H9 (cell line): ENCODE data around the gene MICAL3. TPM values are rescaled to one million over a fixed set of nuclear protein-coding genes. Genes with fewer than 3 reads are reported as not detected.

Experiments
- DNase-seq: peaks from one replicate; pipeline ENCODE4 v3.0.0-alpha.2; 2017
- H2AFZ ChIP-seq: one replicate; pipeline ENCODE4 v1.6.1; 2013; ENCODE audit warnings: mild to moderate bottlenecking, low read length, control low read depth, moderate library complexity
- H2AK5ac ChIP-seq: 2 replicates; pipeline ENCODE4 v1.6.1; 2013; ENCODE audit warnings: low read length, control low read depth, mixed read lengths; ENCODE audit not compliant: insufficient read length
- H2BK120ac ChIP-seq: one replicate; pipeline ENCODE4 v1.6.1; 2013; ENCODE audit warnings: low read depth, mild to moderate bottlenecking, low read length, control low read depth, inconsistent platforms; ENCODE audit not compliant: poor library complexity, severe bottlenecking
- H2BK12ac ChIP-seq: 2 replicates; pipeline ENCODE4 v1.6.1; 2013; ENCODE audit warnings: low read length, control low read depth, mixed read lengths, low read depth; ENCODE audit not compliant: insufficient read length
- H2BK15ac ChIP-seq: 2 replicates; pipeline ENCODE4 v1.6.1; 2013; ENCODE audit warnings: low read depth, low read length, control low read depth
- H2BK20ac ChIP-seq: one replicate; pipeline ENCODE4 v1.6.1; 2013; ENCODE audit warnings: low read depth, mild to moderate bottlenecking, low read length, control low read depth, inconsistent platforms; ENCODE audit not compliant: poor library complexity, severe bottlenecking
- H2BK5ac ChIP-seq: 2 replicates; pipeline ENCODE4 v1.6.1; 2013; ENCODE audit warnings: low read length, control low read depth, mixed read lengths; ENCODE audit not compliant: insufficient read length
- H3K14ac ChIP-seq: 2 replicates; pipeline ENCODE4 v1.6.1; 2013; ENCODE audit warnings: low read length, control low read depth; ENCODE audit not compliant: insufficient read depth
- H3K18ac ChIP-seq: 2 replicates; pipeline ENCODE4 v1.6.1; 2013; ENCODE audit warnings: low read depth, mild to moderate bottlenecking, mixed read lengths, low read length, control low read depth; ENCODE audit not compliant: insufficient read length
- H3K23ac ChIP-seq: 2 replicates; pipeline ENCODE4 v1.6.1; 2013; ENCODE audit warnings: low read length, control low read depth, mixed read lengths, low read depth; ENCODE audit not compliant: insufficient read length
- H3K23me2 ChIP-seq: 2 replicates; pipeline ENCODE4 v1.6.1; 2013; ENCODE audit warnings: low read depth, mild to moderate bottlenecking, mixed read lengths, low read length, control low read depth; ENCODE audit not compliant: insufficient read length, poor library complexity, severe bottlenecking
- H3K27ac ChIP-seq: 2 replicates; pipeline ENCODE4 v1.5.1; 2013; ENCODE audit warnings: low read length, control low read depth, mixed read lengths, low read depth; ENCODE audit not compliant: insufficient read length
- H3K27me3 ChIP-seq: 2 replicates; pipeline ENCODE4 v1.6.1; 2013; ENCODE audit warnings: low read length, control low read depth, inconsistent platforms; ENCODE audit not compliant: insufficient read depth
- H3K4ac ChIP-seq: 2 replicates; pipeline ENCODE4 v1.6.1; 2013; ENCODE audit warnings: low read depth, mild to moderate bottlenecking, control low read depth, inconsistent platforms, low read length, moderate library complexity
- H3K4me1 ChIP-seq: 2 replicates; pipeline ENCODE4 v1.6.1; 2013; ENCODE audit warnings: low read length, control low read depth, inconsistent platforms; ENCODE audit not compliant: insufficient read depth
- H3K4me2 ChIP-seq: 2 replicates; pipeline ENCODE4 v1.6.1; 2013; ENCODE audit warnings: low read length, control low read depth, mixed read lengths; ENCODE audit not compliant: insufficient read length, insufficient read depth
- H3K56ac ChIP-seq: 2 replicates; pipeline ENCODE4 v1.6.1; 2013; ENCODE audit warnings: low read depth, mild to moderate bottlenecking, mixed read lengths, low read length, control low read depth; ENCODE audit not compliant: insufficient read length
- H3K79me1 ChIP-seq: 2 replicates; pipeline ENCODE4 v1.6.1; 2013; ENCODE audit warnings: low read depth, mild to moderate bottlenecking, moderate library complexity, low read length, control low read depth, inconsistent platforms; ENCODE audit not compliant: insufficient read depth, poor library complexity, severe bottlenecking
- H3K79me2 ChIP-seq: 2 replicates; pipeline ENCODE4 v1.6.1; 2013; ENCODE audit warnings: low read length, control low read depth, inconsistent platforms; ENCODE audit not compliant: insufficient read depth
- H3K9ac ChIP-seq: 2 replicates; pipeline ENCODE4 v1.6.1; 2013; ENCODE audit warnings: low read length, control low read depth, mixed read lengths; ENCODE audit not compliant: insufficient read length; ENCODE audit errors: extremely low read depth
- H3K9me3 ChIP-seq: one replicate; pipeline ENCODE4 v1.6.1; 2013; ENCODE audit warnings: low read depth, low read length, inconsistent platforms; ENCODE audit not compliant: control insufficient read depth
- H3T11ph ChIP-seq: one replicate; pipeline ENCODE4 v1.6.1; 2013; ENCODE audit warnings: mild to moderate bottlenecking, low read length, control low read depth, inconsistent platforms
- H4K20me1 ChIP-seq: one replicate; pipeline ENCODE4 v1.6.1; 2013; ENCODE audit not compliant: control insufficient read depth, insufficient read length, insufficient read depth
- H4K5ac ChIP-seq: 2 replicates; pipeline ENCODE4 v1.6.1; 2013; ENCODE audit warnings: low read depth, mild to moderate bottlenecking, mixed read lengths, low read length, control low read depth; ENCODE audit not compliant: insufficient read length
- H4K8ac ChIP-seq: replicated peaks from 2 replicates; pipeline ENCODE4 v1.6.1; 2013; ENCODE audit warnings: low read length, control low read depth, mixed read lengths, low read depth; ENCODE audit not compliant: insufficient read length
- H4K91ac ChIP-seq: 2 replicates; pipeline ENCODE4 v1.6.1; 2013; ENCODE audit warnings: low read depth, mild to moderate bottlenecking, moderate library complexity, mixed read lengths, low read length, control low read depth; ENCODE audit not compliant: insufficient read length
- H3K27ac Mint-ChIP-seq, 3 experiments: 2 replicates in 2 of 3; 3 replicates in 1 of 3; pipeline ENCODE4 v1.8.0; 2020 to 2021; ENCODE audit warnings: mixed read lengths in 3 of 3, mild to moderate bottlenecking in 1 of 3, moderate library complexity in 1 of 3
- H3K27me3 Mint-ChIP-seq: 2 replicates; pipeline ENCODE4 v1.8.0; 2021; ENCODE audit warnings: low read depth, mild to moderate bottlenecking, moderate library complexity, mixed read lengths
- H3K36me3 Mint-ChIP-seq, 3 experiments: 2 replicates in 2 of 3; 3 replicates in 1 of 3; pipeline ENCODE4 v1.8.0; 2020 to 2021; ENCODE audit warnings: low read depth in 3 of 3, mixed read lengths in 3 of 3; ENCODE audit not compliant: insufficient read depth in 1 of 3
- H3K4me1 Mint-ChIP-seq, 2 experiments: 2 replicates each; pipeline ENCODE4 v1.8.0; 2020; ENCODE audit warnings: mixed read lengths in 2 of 2
- H3K4me3 Mint-ChIP-seq, 2 experiments: 2 replicates in 1 of 2; 3 replicates in 1 of 2; pipeline ENCODE4 v1.8.0; 2020 to 2021; ENCODE audit warnings: mild to moderate bottlenecking in 2 of 2, mixed read lengths in 2 of 2, moderate library complexity in 1 of 2
- H3K9me3 Mint-ChIP-seq, 2 experiments: 2 replicates in 1 of 2; 3 replicates in 1 of 2; pipeline ENCODE4 v1.8.0; 2020; ENCODE audit warnings: mild to moderate bottlenecking in 2 of 2, mixed read lengths in 2 of 2, moderate library complexity in 1 of 2
- CTCF ChIP-seq: fragments of 200-600 bp; sonication (generic); conservative IDR thresholded peaks from 3 replicates; pipeline ENCODE4 v1.8.0; 2021; ENCODE audit warnings: antibody characterized with exemption, mild to moderate bottlenecking
- WGBS: extraction: QIAGEN DNeasy Blood & Tissue Kit; methylation state at CpG from one replicate; pipeline ENCODE4 v1.1.7; 2013; ENCODE audit warnings: missing lambda C conversion rate, low lambda C conversion rate, mixed read lengths; ENCODE audit not compliant: insufficient read length; ENCODE audit errors: extremely low coverage; 5-methylcytosine and 5-hydroxymethylcytosine counted together
- total RNA-seq: library from RNA; stranded (reverse); gene quantifications from 2 replicates; pipeline ENCODE4 v1.2.1, GENCODE V29; 2021

Gene MICAL3
- total RNA-seq, 1 experiment from 2014 or later: 50.2 TPM

- no CpG with 5 or more reads among the region's 22 CpGs for WGBS
- no peak for DNase-seq
- H3K4me1 Mint-ChIP-seq: peaks cover 7% of the 10 kb centered on the region in 2 experiments; a peak in 2 of 4 replicates
- Histone ChIP-seq H3K4ac (no peak overlapping the region), H3K56ac (no peak overlapping the region), H3T11ph (no peak overlapping the region), H3K27me3 (no peaks in the 10 kb centered on the region), H4K5ac (no peak overlapping the region), H3K23ac (no peak overlapping the region), H3K18ac (no peak overlapping the region), H2BK15ac (no peak overlapping the region), H2BK5ac (no peak overlapping the region), H2BK120ac (no peak overlapping the region), H2AK5ac (no peak overlapping the region), H3K23me2 (no peaks in the 10 kb centered on the region), H3K79me1 (no peaks in the 10 kb centered on the region), H4K20me1 (peaks cover 2% of the 10 kb centered on the region), H3K79me2 (no peaks in the 10 kb centered on the region), H3K4me1 (no peaks in the 10 kb centered on the region), H3K14ac (no peak overlapping the region), H2BK12ac (no peak overlapping the region), H2AFZ (no peak overlapping the region), H3K27ac (no peak overlapping the region), H4K91ac (no peak overlapping the region), H3K9me3 (no peaks in the 10 kb centered on the region), H2BK20ac (no peak overlapping the region), H3K4me2 (no peak overlapping the region), H3K9ac (no peak overlapping the region), H4K8ac (no peak overlapping the region)
- TF ChIP-seq CTCF: no peak
- no peak overlapping the region for H3K4me3 Mint-ChIP-seq
- no peaks in the 10 kb centered on the region for H3K9me3 Mint-ChIP-seq
- H3K27me3 Mint-ChIP-seq: no peaks in the 10 kb centered on the region
- peak overlapping the region in 1 of 3 experiments; percentile 18; a peak in 1 of 7 replicates for H3K27ac Mint-ChIP-seq
- peaks cover 0 to 7% (median 4%) of the 10 kb centered on the region in 3 experiments; a peak in 5 of 7 replicates for H3K36me3 Mint-ChIP-seq
Measured at GRCh38 chr22:17825876-17826550, 198.3 kb downstream of the MICAL3 start.
